HK-2 (cell line): ENCODE data around the gene MFAP4.

Source experiments
- DNase-seq: peaks from one replicate; pipeline ENCODE4 v3.0.0-alpha.2; 2018; ENCODE audit not compliant: unreplicated experiment

The MFAP4 gene

GRCh38 chr17:19333736-19334290 is 53.2 kb downstream of the MFAP4 start:
- no peak for DNase-seq
